ENCODE measurements around the gene OR10H5.

GRCh38 chr19:15828121-15828610, 40.7 kb downstream of the OR10H5 start:
- TF ChIP-seq POLR2AphosphoS5 (IDR thresholded peaks at IDR 0.05; ENCODE audit: low read depth, low read length) (no peak), CTCF (IDR thresholded peaks at IDR 0.05) (no peak), SIN3A (IDR thresholded peaks at IDR 0.05; ENCODE audit: borderline replicate concordance, insufficient read depth, low read depth, low read length) (no peak), REST (IDR thresholded peaks at IDR 0.05; ENCODE audit: insufficient read depth in 1 of 2, low read depth in 2 of 2, low read length in 1 of 2) (no peak), TCF7L2 (IDR thresholded peaks at IDR 0.05; ENCODE audit: low read depth, low read length) (no peak)

All from Panc1 (cell line).